ENCODE data around the gene ABTB2. TPM values are rescaled to one million over a fixed set of nuclear protein-coding genes. Genes with fewer than 3 reads are reported as not detected.

The ABTB2 gene
- total RNA-seq (2022; extraction: Qiagen RNA extraction), result 36.2 to 45.0 TPM (median 42.4 TPM) in 5 replicates

GRCh38 chr11:34357701-34358257 is at the start of gene ABTB2:
Gene ABTB2 (minus strand): TSS chr11:34358010.

GRCh38 chr11:34105079-34105956 is 252.5 kb downstream of the ABTB2 start, which contains the start of gene NAT10:
Gene NAT10 (plus strand): TSS chr11:34105629. CDS start chr11:34108226, 2,597 bp downstream.

Other genes with a start within 250 kb of the ABTB2 start
- gene CAT, start 80.9 kb upstream of the ABTB2 start, total RNA-seq (2022; extraction: Qiagen RNA extraction), result 35.4 to 42.1 TPM (median 37.5 TPM) in 5 replicates
- gene ELF5, start 155.8 kb upstream of the ABTB2 start, total RNA-seq (2022; extraction: Qiagen RNA extraction), result not detected in 5 replicates

Measured in A549 treated with AZD2906 at 1 μM for 4 hours (cell line).